NT2/D1 (cell line): Measurements from ENCODE around the gene MYOF.

Source experiments
- DNase-seq: peaks from one replicate; pipeline ENCODE4 v3.0.0-alpha.2; 2011; ENCODE audit warnings: low read depth, low spot score
- H3K27me3 ChIP-seq: 2 replicates; pipeline ENCODE4 v1.6.0; 2011; ENCODE audit warnings: mild to moderate bottlenecking; ENCODE audit not compliant: insufficient read length, insufficient read depth
- H3K36me3 ChIP-seq: 2 replicates; pipeline ENCODE4 v1.6.1; 2011; ENCODE audit warnings: mild to moderate bottlenecking, low read length, mixed read lengths; ENCODE audit not compliant: insufficient read depth, insufficient read length
- H3K4me1 ChIP-seq: 2 replicates; pipeline ENCODE4 v1.5.1; 2011; ENCODE audit not compliant: insufficient read depth, insufficient read length
- H3K4me3 ChIP-seq: 2 replicates; pipeline ENCODE4 v1.5.1; 2011; ENCODE audit warnings: low read depth; ENCODE audit not compliant: insufficient read length
- H3K9ac ChIP-seq: 2 replicates; pipeline ENCODE4 v1.6.0; 2011; ENCODE audit warnings: low read depth; ENCODE audit not compliant: insufficient read length
- H3K9me3 ChIP-seq: 2 replicates; pipeline ENCODE4 v1.5.1; 2011; ENCODE audit warnings: mild to moderate bottlenecking, low read length; ENCODE audit not compliant: insufficient read depth
- SUZ12 ChIP-seq: IDR thresholded peaks from 2 replicates; pipeline ENCODE4 v1.6.1; 2011; ENCODE audit not compliant: insufficient read length, insufficient read depth; ENCODE audit errors: extremely low read depth
- YY1 ChIP-seq: IDR thresholded peaks from 2 replicates; pipeline ENCODE4 v1.6.1; 2011; ENCODE audit not compliant: insufficient read length, insufficient read depth
- ZNF274 ChIP-seq: IDR thresholded peaks from 2 replicates; pipeline ENCODE4 v1.6.1; 2011; ENCODE audit warnings: mild to moderate bottlenecking, low read depth, low read length

Gene MYOF

DNA sequence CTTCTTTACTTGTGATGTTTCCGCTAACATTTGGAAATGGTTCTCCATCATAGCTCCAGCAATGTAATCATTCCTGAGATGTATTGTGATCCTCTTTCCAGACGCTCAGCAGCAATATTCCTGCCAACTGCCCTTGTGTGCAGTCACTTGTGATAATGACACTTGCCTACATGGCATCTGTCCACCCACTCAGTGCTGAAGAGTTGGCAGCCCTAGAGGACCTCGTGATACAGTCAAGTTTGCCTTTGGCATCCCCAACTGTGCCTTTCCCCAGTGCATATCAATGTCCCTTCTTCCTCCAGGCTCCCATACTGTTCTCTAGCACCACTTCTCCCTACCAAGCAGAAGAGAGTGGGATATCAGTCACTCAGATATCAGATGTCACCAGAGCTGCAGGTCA is 64.9 kb downstream of the MYOF start:
- no peaks in the 10 kb centered on the region for H3K4me1 ChIP-seq
- TF ChIP-seq ZNF274 (no peak), SUZ12 (no peak), YY1 (no peak)
- no peak overlapping the region for H3K9ac ChIP-seq
- H3K27me3 ChIP-seq: no peaks in the 10 kb centered on the region
- H3K4me3 ChIP-seq: no peak overlapping the region
- H3K36me3 ChIP-seq: peaks cover 12% of the 10 kb centered on the region
- no peaks in the 10 kb centered on the region for H3K9me3 ChIP-seq
- no peak for DNase-seq

DNA sequence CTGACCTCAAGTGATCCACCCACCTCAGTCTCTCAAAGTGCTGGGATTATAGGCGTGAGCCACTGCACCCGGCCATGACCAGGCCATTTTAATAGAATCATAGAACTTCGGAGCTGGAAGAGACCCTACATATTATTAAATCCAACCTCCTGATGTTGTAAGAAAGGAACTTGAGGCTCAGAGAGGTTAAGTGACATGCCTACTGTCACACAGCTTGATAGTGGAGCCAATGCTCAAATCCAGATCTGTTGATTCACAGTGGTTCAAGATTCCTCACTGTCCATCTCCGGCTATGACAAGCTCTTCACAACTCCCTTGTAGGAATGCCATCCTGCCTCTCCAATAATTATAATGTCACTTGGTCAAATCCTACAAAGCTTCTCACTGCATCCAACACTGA is 65.3 kb downstream of the MYOF start:
- no peaks in the 10 kb centered on the region for H3K9me3 ChIP-seq
- DNase-seq: no peak
- TF ChIP-seq YY1 (no peak), SUZ12 (no peak), ZNF274 (no peak)
- peaks cover 10% of the 10 kb centered on the region for H3K36me3 ChIP-seq
- no peaks in the 10 kb centered on the region for H3K4me1 ChIP-seq
- H3K4me3 ChIP-seq: no peak overlapping the region
- H3K9ac ChIP-seq: no peak overlapping the region
- H3K27me3 ChIP-seq: no peaks in the 10 kb centered on the region

DNA sequence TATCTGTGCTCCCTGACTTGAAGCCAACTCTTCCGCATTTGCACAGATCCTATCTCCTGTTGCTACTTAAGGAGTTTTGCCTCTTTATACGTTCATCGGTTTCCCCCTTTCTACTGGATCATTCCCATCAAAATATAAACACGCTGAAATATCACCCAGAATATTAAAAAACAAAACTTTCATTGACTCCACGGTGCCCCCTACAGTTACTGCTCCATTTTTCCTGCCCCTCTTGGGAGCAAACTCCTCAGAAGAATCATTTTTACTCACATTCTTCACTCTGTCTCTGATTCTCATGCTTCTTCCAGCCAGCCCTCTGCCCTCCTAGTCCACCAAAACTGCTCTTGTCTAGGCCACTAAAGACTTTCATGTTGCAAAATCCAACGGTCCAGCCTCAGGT is 66.4 kb downstream of the MYOF start:
- peaks cover 17% of the 10 kb centered on the region for H3K36me3 ChIP-seq
- no peak for DNase-seq
- no peaks in the 10 kb centered on the region for H3K27me3 ChIP-seq
- H3K4me3 ChIP-seq: no peak overlapping the region
- no peaks in the 10 kb centered on the region for H3K4me1 ChIP-seq
- TF ChIP-seq SUZ12 (no peak), YY1 (no peak), ZNF274 (no peak)
- no peaks in the 10 kb centered on the region for H3K9me3 ChIP-seq
- H3K9ac ChIP-seq: no peak overlapping the region

DNA sequence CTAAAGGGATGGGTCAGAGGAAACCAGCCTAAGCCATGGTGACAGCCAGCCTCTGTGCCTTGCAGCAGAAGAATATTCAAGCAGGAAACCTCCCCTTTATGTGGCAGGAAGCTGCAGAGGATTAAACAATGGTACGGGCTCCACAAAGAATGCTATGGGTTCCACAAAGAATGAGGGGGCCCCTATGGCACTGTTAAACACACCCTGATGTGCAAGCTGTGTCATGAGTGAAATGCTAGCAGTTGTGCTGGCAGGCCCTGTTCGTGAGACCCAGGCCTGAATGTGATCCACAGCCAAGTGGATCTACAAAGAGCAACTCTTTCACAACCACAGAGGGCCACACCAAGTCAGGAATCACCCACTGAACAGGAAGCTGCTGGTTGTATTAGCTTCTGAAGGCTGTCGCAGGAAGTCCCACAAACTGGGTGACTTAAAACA is 68.9 kb downstream of the MYOF start:
- no peak for DNase-seq
- H3K9me3 ChIP-seq: no peaks in the 10 kb centered on the region
- H3K4me1 ChIP-seq: no peaks in the 10 kb centered on the region
- H3K27me3 ChIP-seq: no peaks in the 10 kb centered on the region
- TF ChIP-seq YY1 (no peak), ZNF274 (no peak), SUZ12 (no peak)
- no peak overlapping the region for H3K9ac ChIP-seq
- H3K36me3 ChIP-seq: peaks cover 28% of the 10 kb centered on the region
- H3K4me3 ChIP-seq: no peak overlapping the region

DNA sequence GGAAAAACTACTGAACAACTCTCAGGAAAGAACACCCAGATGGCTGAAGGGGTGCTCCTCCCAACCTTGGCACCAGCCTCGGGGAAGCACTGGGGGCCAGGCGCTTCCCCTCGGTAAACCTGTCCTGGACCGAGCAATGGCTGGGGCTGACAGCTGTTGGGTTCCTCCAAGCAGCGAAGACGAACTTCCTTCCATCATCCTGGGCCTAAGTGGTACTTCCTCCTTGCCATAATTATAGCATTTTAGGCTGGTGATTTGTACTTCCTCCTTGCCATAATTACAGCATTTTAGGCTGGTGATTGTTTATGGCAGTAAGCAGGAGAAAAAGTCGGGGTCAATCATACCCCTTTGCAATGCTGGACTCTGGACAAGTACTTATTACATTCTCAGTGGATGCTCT is 69.3 kb downstream of the MYOF start:
- H3K27me3 ChIP-seq: no peaks in the 10 kb centered on the region
- TF ChIP-seq SUZ12 (no peak), ZNF274 (no peak), YY1 (no peak)
- DNase-seq: no peak
- H3K9ac ChIP-seq: no peak overlapping the region
- H3K9me3 ChIP-seq: no peaks in the 10 kb centered on the region
- H3K4me1 ChIP-seq: no peaks in the 10 kb centered on the region
- H3K4me3 ChIP-seq: no peak overlapping the region
- peaks cover 28% of the 10 kb centered on the region for H3K36me3 ChIP-seq

DNA sequence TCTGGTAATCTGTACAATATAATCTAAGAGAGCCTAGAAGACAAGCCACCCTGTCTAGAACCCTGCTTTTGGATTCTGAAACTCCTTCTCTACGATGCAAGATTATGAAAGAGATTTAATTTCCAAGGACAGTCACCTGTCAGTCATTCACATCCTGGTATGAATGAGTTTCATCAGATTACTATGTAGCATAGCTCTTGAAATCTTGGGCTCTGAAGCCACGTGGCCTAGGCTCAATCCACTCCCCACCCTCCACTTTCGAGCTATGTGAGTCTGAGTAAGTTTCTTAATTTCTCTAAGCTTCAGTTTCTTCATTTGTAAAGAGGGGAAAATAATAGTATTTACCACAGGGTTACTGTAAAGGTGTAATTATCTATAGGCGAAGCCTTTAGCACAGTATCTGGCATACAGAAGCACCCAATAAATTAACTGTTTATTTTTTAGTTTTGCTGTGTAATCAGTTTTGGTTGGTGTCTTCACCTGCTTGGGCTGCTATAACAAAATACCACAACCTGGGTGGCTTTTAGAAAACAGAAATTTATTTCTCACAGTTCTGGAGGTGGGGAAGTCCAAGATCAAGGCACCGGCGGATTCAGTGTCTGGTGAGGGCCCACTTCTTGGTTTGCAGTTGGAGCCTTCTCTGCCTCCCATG is 71.3 kb downstream of the MYOF start:
- TF ChIP-seq YY1: no peak
- TF ChIP-seq SUZ12: no peak
- no peak for TF ChIP-seq ZNF274
- Histone ChIP-seq H3K9ac (no peak overlapping the region), H3K4me1 (no peaks in the 10 kb centered on the region), H3K4me3 (no peak overlapping the region), H3K36me3 (peaks cover 22% of the 10 kb centered on the region), H3K9me3 (no peaks in the 10 kb centered on the region), H3K27me3 (no peaks in the 10 kb centered on the region)
- no peak for DNase-seq

DNA sequence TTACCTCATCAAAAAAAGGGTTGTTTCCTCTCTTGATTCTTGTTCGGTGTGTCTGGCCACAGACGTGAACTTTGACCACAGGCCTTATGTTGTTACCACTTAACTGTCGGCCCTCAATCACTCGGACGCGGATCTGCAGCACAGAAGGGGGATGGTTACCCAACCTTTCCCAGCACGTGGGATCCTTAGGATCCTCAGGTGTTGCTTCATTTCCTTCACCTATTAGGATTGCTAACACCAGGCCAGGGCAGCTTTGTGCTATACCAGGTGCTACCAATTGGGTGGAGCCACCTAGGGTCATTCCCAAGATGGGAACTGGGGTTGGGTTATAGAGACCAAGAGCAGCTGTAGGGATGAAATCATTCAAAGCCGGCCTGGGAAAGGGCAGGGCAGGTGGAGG is 73.4 kb downstream of the MYOF start:
- Histone ChIP-seq H3K9me3 (no peaks in the 10 kb centered on the region), H3K4me1 (no peaks in the 10 kb centered on the region), H3K4me3 (no peak overlapping the region), H3K36me3 (peaks cover 25% of the 10 kb centered on the region), H3K27me3 (no peaks in the 10 kb centered on the region), H3K9ac (no peak overlapping the region)
- DNase-seq: no peak
- TF ChIP-seq SUZ12 (no peak), YY1 (no peak), ZNF274 (no peak)
